ENCODE data around the gene SURF6. TPM values are rescaled to one million over a fixed set of nuclear protein-coding genes. Genes with fewer than 3 reads are reported as not detected.
A peak's percentile ranks its signal among the peaks of the same experiment; 100 is the strongest.

SURF6 gene
- total and polyA plus RNA-seq, 5 donors from 2014 or later = 5.4 to 14.6 (median 7.5) TPM

- Mint-ChIP-seq H3K27ac (peak overlapping the region; percentile 91 to 98 (median 96)), H3K4me3 (peak overlapping the region; percentile 87 to 91 (median 88)), H3K27me3 (no peaks in the 10 kb centered on the region), H3K9me3 (peaks cover 0 to 2% (median 0%) of the 10 kb centered on the region in 7 donors), H3K4me1 (peaks cover 20 to 82% (median 50%) of the 10 kb centered on the region in 4 donors), H3K36me3 (peaks cover 14% of the 10 kb centered on the region)
- no peaks in the 10 kb centered on the region for H3K9me3 ChIP-seq (ENCODE audit: control insufficient read depth in 2 of 2, low read length in 2 of 2)
- peak; percentile 48 to 49 for ATAC-seq (ENCODE audit: low read depth in 2 of 2)
- H3K4me1 ChIP-seq (ENCODE audit: control insufficient read depth, insufficient read depth, low read length, poor library complexity, severe bottlenecking) = peaks cover 90% of the 10 kb centered on the region
- DNase-seq = peak; percentile 51 to 78 (median 65)
- H3K36me3 ChIP-seq (ENCODE audit: control insufficient read depth, insufficient read depth, low read length) = peaks cover 15% of the 10 kb centered on the region
- no peaks in the 10 kb centered on the region for H3K27me3 ChIP-seq (ENCODE audit: control insufficient read depth, insufficient read depth, low read length)
- peak overlapping the region; percentile 95 for H3K27ac ChIP-seq (ENCODE audit: insufficient read depth, low read length, poor library complexity, severe bottlenecking)
- H3K4me3 ChIP-seq (ENCODE audit: low read depth, low read length) = peak overlapping the region; percentile 81
Observed at GRCh38 chr9:133371261-133371711, 35.3 kb upstream of the SURF6 start.

DNA sequence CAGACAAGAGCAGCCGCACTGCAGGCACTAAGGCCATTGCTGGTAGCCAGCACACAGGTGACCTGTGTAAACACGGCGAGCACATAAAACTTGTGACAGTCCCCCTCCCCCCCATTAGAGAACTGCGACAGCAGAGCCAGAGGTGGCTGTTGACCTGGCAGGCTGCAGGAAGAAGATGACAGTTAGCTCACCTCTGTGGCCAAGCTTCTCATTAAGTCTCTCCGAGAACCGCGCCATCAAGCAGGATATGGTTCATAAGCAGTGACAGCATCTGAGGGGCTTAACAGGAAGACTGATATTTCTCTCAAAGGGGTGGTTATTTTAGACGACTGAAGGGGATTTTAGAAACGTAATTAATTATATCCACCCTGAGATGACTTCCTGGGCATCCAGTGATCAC lies 34.7 kb upstream of the SURF6 start:
- Mint-ChIP-seq H3K36me3 (peaks cover 20% of the 10 kb centered on the region), H3K4me3 (peak overlapping the region; percentile 87 to 91 (median 88)), H3K27ac (peak overlapping the region; percentile 91 to 98 (median 96)), H3K9me3 (peaks cover 0 to 2% (median 0%) of the 10 kb centered on the region in 7 donors), H3K27me3 (no peaks in the 10 kb centered on the region), H3K4me1 (peaks cover 20 to 88% (median 52%) of the 10 kb centered on the region in 4 donors)
- H3K27ac ChIP-seq (ENCODE audit: insufficient read depth, low read length, poor library complexity, severe bottlenecking) = peak overlapping the region; percentile 95
- DNase-seq = peak; percentile 32 to 90 (median 66)
- H3K9me3 ChIP-seq (ENCODE audit: control insufficient read depth in 2 of 2, low read length in 2 of 2) = no peaks in the 10 kb centered on the region
- peak overlapping the region; percentile 81 for H3K4me3 ChIP-seq (ENCODE audit: low read depth, low read length)
- peaks cover 21% of the 10 kb centered on the region for H3K36me3 ChIP-seq (ENCODE audit: control insufficient read depth, insufficient read depth, low read length)
- H3K27me3 ChIP-seq (ENCODE audit: control insufficient read depth, insufficient read depth, low read length) = no peaks in the 10 kb centered on the region
- H3K4me1 ChIP-seq (ENCODE audit: control insufficient read depth, insufficient read depth, low read length, poor library complexity, severe bottlenecking) = peaks cover 87% of the 10 kb centered on the region
- peak; percentile 68 to 72 for ATAC-seq (ENCODE audit: low read depth in 2 of 2)

DNA sequence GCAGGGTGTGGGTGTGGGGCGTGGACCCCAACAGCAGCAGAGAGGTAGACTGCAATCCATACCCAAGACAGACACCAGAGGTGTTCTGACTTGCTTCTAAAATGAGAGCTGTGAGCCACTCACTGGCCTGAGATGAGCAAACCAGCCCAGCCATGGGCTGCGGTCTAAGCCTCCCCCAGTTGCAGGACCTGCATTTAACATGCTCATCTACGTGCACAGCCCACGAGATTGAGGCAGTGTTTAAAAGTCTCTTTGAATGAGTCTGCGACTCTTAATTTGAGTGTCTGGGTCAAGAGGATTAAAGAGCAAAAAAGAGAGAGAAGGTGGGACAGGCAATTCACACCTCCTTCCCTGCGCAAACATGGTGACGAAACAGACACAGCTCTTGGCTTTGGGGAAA lies 33.9 kb upstream of the SURF6 start:
- peaks cover 20% of the 10 kb centered on the region for H3K36me3 Mint-ChIP-seq
- no peak for ATAC-seq (ENCODE audit: low read depth in 2 of 2)
- peak overlapping the region; percentile 87 to 91 (median 88) for H3K4me3 Mint-ChIP-seq

DNA sequence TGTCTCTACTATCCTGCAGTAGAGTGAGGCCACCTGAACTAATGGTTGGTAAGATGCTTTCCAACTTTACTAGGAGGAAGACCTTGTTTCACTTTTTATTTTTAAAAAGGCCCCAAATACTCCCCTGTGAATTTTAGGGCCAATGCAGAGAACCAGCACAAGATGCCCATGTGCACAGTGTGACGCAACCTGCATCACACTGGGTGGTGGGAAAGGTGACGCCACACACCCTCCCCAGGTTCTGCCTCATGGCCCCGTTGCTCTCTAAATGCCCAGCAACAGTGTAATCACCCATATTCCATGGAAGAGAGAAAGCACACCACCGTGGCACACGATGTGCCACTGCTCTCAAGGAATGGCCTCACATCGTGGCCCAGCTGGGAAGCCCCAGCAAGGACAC lies 33.4 kb upstream of the SURF6 start:
- H3K4me3 ChIP-seq (ENCODE audit: low read depth, low read length) = peak overlapping the region; percentile 81
- H3K27ac Mint-ChIP-seq = peak overlapping the region; percentile 91 to 98 (median 96)

More for the DNA sequence above, 33.9 kb upstream of the SURF6 start:
- Histone ChIP-seq H3K4me1 (ENCODE audit: control insufficient read depth, insufficient read depth, low read length, poor library complexity, severe bottlenecking) (peaks cover 82% of the 10 kb centered on the region), H3K9me3 (ENCODE audit: control insufficient read depth in 2 of 2, low read length in 2 of 2) (no peaks in the 10 kb centered on the region), H3K4me3 (ENCODE audit: low read depth, low read length) (peak overlapping the region; percentile 81), H3K27me3 (ENCODE audit: control insufficient read depth, insufficient read depth, low read length) (no peaks in the 10 kb centered on the region), H3K36me3 (ENCODE audit: control insufficient read depth, insufficient read depth, low read length) (peaks cover 28% of the 10 kb centered on the region), H3K27ac (ENCODE audit: insufficient read depth, low read length, poor library complexity, severe bottlenecking) (peak overlapping the region; percentile 95)
- no peak for DNase-seq
- Mint-ChIP-seq H3K4me1 (peaks cover 19 to 86% (median 51%) of the 10 kb centered on the region in 4 donors), H3K9me3 (peaks cover 0 to 2% (median 0%) of the 10 kb centered on the region in 7 donors), H3K27ac (peak overlapping the region; percentile 91 to 98 (median 96)), H3K27me3 (no peaks in the 10 kb centered on the region)

DNA sequence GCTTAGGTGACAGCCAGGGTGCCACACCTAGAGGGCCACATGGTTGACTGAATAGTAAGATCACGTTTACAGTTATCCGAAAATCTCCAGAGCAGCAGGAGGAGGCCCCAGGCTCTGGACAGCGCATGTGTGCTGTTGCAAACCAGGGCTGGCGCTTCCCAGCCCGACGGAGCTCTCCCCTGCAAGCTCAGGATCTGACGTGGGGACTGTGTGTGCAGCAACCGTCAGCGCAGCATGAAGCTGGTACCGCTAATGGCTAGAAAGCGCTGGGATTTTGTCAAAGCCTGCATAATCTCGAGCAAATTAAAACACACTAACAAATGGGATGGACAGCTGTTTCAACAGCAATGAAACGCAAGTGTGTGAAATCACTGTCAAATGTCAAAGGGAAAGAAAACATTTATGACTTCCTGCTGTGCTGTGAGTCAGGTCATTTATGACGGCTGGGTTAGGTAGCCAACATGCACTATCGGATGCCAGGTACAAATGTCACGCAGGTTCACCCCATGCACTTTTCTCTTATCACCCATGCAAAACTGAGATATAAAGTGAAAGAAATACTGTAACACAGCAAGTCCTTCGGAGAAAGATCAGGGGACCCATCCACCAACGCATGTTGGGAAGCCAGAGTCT lies 32.4 kb upstream of the SURF6 start:
- peak overlapping the region; percentile 95 for H3K27ac ChIP-seq (ENCODE audit: insufficient read depth, low read length, poor library complexity, severe bottlenecking)
- no peak for ATAC-seq (ENCODE audit: low read depth in 2 of 2)
- Mint-ChIP-seq H3K4me3 (peak overlapping the region; percentile 77 to 89 (median 88)), H3K36me3 (peaks cover 24% of the 10 kb centered on the region), H3K4me1 (peaks cover 14 to 72% (median 50%) of the 10 kb centered on the region in 4 donors), H3K9me3 (no peaks in the 10 kb centered on the region), H3K27me3 (no peaks in the 10 kb centered on the region), H3K27ac (peak overlapping the region; percentile 92 to 98 (median 96))
- no peaks in the 10 kb centered on the region for H3K27me3 ChIP-seq (ENCODE audit: control insufficient read depth, insufficient read depth, low read length)
- H3K9me3 ChIP-seq (ENCODE audit: control insufficient read depth in 2 of 2, low read length in 2 of 2) = no peaks in the 10 kb centered on the region
- peaks cover 66% of the 10 kb centered on the region for H3K4me1 ChIP-seq (ENCODE audit: control insufficient read depth, insufficient read depth, low read length, poor library complexity, severe bottlenecking)
- peak in 1 of 3 donors; percentile 45 for DNase-seq
- peaks cover 41% of the 10 kb centered on the region for H3K36me3 ChIP-seq (ENCODE audit: control insufficient read depth, insufficient read depth, low read length)
- peak overlapping the region; percentile 81 for H3K4me3 ChIP-seq (ENCODE audit: low read depth, low read length)

More for the DNA sequence above, 33.4 kb upstream of the SURF6 start:
- no peak for DNase-seq
- Histone ChIP-seq H3K27me3 (ENCODE audit: control insufficient read depth, insufficient read depth, low read length) (no peaks in the 10 kb centered on the region), H3K36me3 (ENCODE audit: control insufficient read depth, insufficient read depth, low read length) (peaks cover 31% of the 10 kb centered on the region), H3K4me1 (ENCODE audit: control insufficient read depth, insufficient read depth, low read length, poor library complexity, severe bottlenecking) (peaks cover 77% of the 10 kb centered on the region), H3K27ac (ENCODE audit: insufficient read depth, low read length, poor library complexity, severe bottlenecking) (peak overlapping the region; percentile 95), H3K9me3 (ENCODE audit: control insufficient read depth in 2 of 2, low read length in 2 of 2) (no peaks in the 10 kb centered on the region)
- H3K4me3 Mint-ChIP-seq = peak overlapping the region; percentile 87 to 91 (median 88)
- peaks cover 14 to 81% (median 48%) of the 10 kb centered on the region in 4 donors for H3K4me1 Mint-ChIP-seq
- no peaks in the 10 kb centered on the region for H3K27me3 Mint-ChIP-seq
- peaks cover 17% of the 10 kb centered on the region for H3K36me3 Mint-ChIP-seq
- peaks cover 0 to under 1% (median 0%) of the 10 kb centered on the region in 7 donors for H3K9me3 Mint-ChIP-seq
- ATAC-seq (ENCODE audit: low read depth in 2 of 2) = no peak

- Histone ChIP-seq H3K4me1 (ENCODE audit: control insufficient read depth, insufficient read depth, low read length, poor library complexity, severe bottlenecking) (peaks cover 61% of the 10 kb centered on the region), H3K27me3 (ENCODE audit: control insufficient read depth, insufficient read depth, low read length) (no peaks in the 10 kb centered on the region), H3K4me3 (ENCODE audit: low read depth, low read length) (no peak overlapping the region), H3K27ac (ENCODE audit: insufficient read depth, low read length, poor library complexity, severe bottlenecking) (peak overlapping the region; percentile 95), H3K9me3 (ENCODE audit: control insufficient read depth in 2 of 2, low read length in 2 of 2) (no peaks in the 10 kb centered on the region), H3K36me3 (ENCODE audit: control insufficient read depth, insufficient read depth, low read length) (peaks cover 44% of the 10 kb centered on the region)
- H3K9me3 Mint-ChIP-seq = no peaks in the 10 kb centered on the region
- no peak overlapping the region for H3K27ac Mint-ChIP-seq
- H3K27me3 Mint-ChIP-seq = no peaks in the 10 kb centered on the region
- H3K4me1 Mint-ChIP-seq = peaks cover 14 to 66% (median 49%) of the 10 kb centered on the region in 4 donors
- H3K4me3 Mint-ChIP-seq = no peak overlapping the region
- DNase-seq (no peak), ATAC-seq (ENCODE audit: low read depth in 2 of 2) (no peak)
- peaks cover 27% of the 10 kb centered on the region for H3K36me3 Mint-ChIP-seq
Observed at GRCh38 chr9:133367778-133368177, 31.8 kb upstream of the SURF6 start.

GRCh38 chr9:133367221-133367620 lies 31.2 kb upstream of the SURF6 start:
- Histone ChIP-seq H3K4me3 (ENCODE audit: low read depth, low read length) (no peak overlapping the region), H3K27me3 (ENCODE audit: control insufficient read depth, insufficient read depth, low read length) (no peaks in the 10 kb centered on the region), H3K9me3 (ENCODE audit: control insufficient read depth in 2 of 2, low read length in 2 of 2) (no peaks in the 10 kb centered on the region), H3K27ac (ENCODE audit: insufficient read depth, low read length, poor library complexity, severe bottlenecking) (no peak overlapping the region), H3K36me3 (ENCODE audit: control insufficient read depth, insufficient read depth, low read length) (peaks cover 46% of the 10 kb centered on the region), H3K4me1 (ENCODE audit: control insufficient read depth, insufficient read depth, low read length, poor library complexity, severe bottlenecking) (peaks cover 55% of the 10 kb centered on the region)
- Mint-ChIP-seq H3K27ac (peak overlapping the region in 1 of 3 donors; percentile 43), H3K4me3 (peak overlapping the region in 1 of 4 donors; percentile 46), H3K36me3 (peaks cover 30% of the 10 kb centered on the region), H3K4me1 (peaks cover 14 to 61% (median 45%) of the 10 kb centered on the region in 4 donors), H3K9me3 (no peaks in the 10 kb centered on the region), H3K27me3 (no peaks in the 10 kb centered on the region)
- ATAC-seq (ENCODE audit: low read depth in 2 of 2) = no peak
- no peak for DNase-seq
